ENCODE data around the gene SLC35C1.

SLC35C1 gene

GRCh38 chr11:45857961-45858474 lies 53.1 kb downstream of the SLC35C1 start:
- H3K4me1 ChIP-seq (ENCODE audit: control insufficient read depth, low read length): peaks cover 6% of the 10 kb centered on the region
- no peaks in the 10 kb centered on the region for H3F3A ChIP-seq (ENCODE audit: control insufficient read depth, insufficient read depth)
- no peak overlapping the region for H3K4me2 ChIP-seq (ENCODE audit: low read length)
- no peaks in the 10 kb centered on the region for H3K9me2 ChIP-seq (replicated peaks; ENCODE audit: control insufficient read depth, low read length)
- peaks cover 54% of the 10 kb centered on the region for H3K36me3 ChIP-seq (ENCODE audit: control insufficient read depth, low read length)
- H3K27ac ChIP-seq (ENCODE audit: low read depth, low read length): no peak overlapping the region
- H3K4me3 ChIP-seq (ENCODE audit: low read length): no peak overlapping the region
- H4K20me1 ChIP-seq (ENCODE audit: control insufficient read depth, insufficient read depth, low read depth, low read length): peaks cover 5% of the 10 kb centered on the region; the same call in 1 of the 2 replicates
- TF ChIP-seq EZH2phosphoT487 (IDR thresholded peaks at IDR 0.05; ENCODE audit: borderline replicate concordance, low read length): no peak
- TF ChIP-seq CTCF (IDR thresholded peaks at IDR 0.05; ENCODE audit: low read depth, low read length, poor library complexity, severe bottlenecking): no peak
- no peaks in the 10 kb centered on the region for H3K27me3 ChIP-seq (ENCODE audit: control insufficient read depth, low read length)
- no peaks in the 10 kb centered on the region for H3K9me3 ChIP-seq (ENCODE audit: control insufficient read depth, insufficient read depth, low read length)
- H3K79me2 ChIP-seq (ENCODE audit: control insufficient read depth, low read length): peaks cover 13% of the 10 kb centered on the region

DNA sequence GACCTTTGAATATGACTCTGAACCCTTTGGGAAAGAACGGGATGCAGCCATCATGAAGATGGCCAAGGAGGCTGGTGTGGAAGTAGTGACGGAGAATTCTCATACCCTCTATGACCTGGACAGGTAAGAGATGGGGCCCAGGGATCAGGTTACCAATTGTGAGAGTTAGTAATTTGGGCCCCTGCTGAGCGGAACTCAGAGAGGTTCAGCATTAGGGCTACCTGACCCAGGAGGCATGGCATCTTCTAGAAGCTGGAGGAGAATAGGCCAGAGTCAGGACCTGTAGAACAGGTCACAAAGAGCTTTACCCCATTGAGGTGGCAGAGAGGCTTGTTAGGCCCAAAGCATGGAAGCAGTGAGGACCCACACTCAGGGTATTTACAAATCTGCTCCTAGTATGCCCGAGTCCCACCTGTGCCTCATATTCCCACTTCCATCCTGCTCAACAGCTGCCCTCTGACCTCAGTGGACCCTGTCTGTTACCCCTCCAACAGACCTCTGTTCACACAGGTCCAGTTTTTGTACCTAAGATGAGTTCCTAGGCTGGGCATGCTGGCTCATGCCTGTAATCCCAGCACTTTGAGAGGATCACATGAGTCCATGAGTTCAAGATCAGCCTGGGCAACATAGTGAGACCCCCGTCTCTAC lies 53.9 kb downstream of the SLC35C1 start:
- TF ChIP-seq EZH2phosphoT487 (IDR thresholded peaks at IDR 0.05; ENCODE audit: borderline replicate concordance, low read length) (no peak), CTCF (IDR thresholded peaks at IDR 0.05; ENCODE audit: low read depth, low read length, poor library complexity, severe bottlenecking) (no peak)
- Histone ChIP-seq H3K9me2 (replicated peaks; ENCODE audit: control insufficient read depth, low read length) (no peaks in the 10 kb centered on the region), H3K27ac (ENCODE audit: low read depth, low read length) (no peak overlapping the region), H3K4me2 (ENCODE audit: low read length) (no peak overlapping the region), H3K4me1 (ENCODE audit: control insufficient read depth, low read length) (no peaks in the 10 kb centered on the region), H3K9me3 (ENCODE audit: control insufficient read depth, insufficient read depth, low read length) (no peaks in the 10 kb centered on the region), H4K20me1 (ENCODE audit: control insufficient read depth, insufficient read depth, low read depth, low read length) (no peaks in the 10 kb centered on the region), H3F3A (ENCODE audit: control insufficient read depth, insufficient read depth) (no peaks in the 10 kb centered on the region), H3K36me3 (ENCODE audit: control insufficient read depth, low read length) (peaks cover 62% of the 10 kb centered on the region), H3K79me2 (ENCODE audit: control insufficient read depth, low read length) (peaks cover 4% of the 10 kb centered on the region), H3K4me3 (ENCODE audit: low read length) (no peak overlapping the region), H3K27me3 (ENCODE audit: control insufficient read depth, low read length) (no peaks in the 10 kb centered on the region)

- H3K4me3 ChIP-seq (ENCODE audit: low read length): no peak overlapping the region
- H3K9me3 ChIP-seq (ENCODE audit: control insufficient read depth, insufficient read depth, low read length): no peaks in the 10 kb centered on the region
- H3F3A ChIP-seq (ENCODE audit: control insufficient read depth, insufficient read depth): no peaks in the 10 kb centered on the region
- no peak overlapping the region for H3K27ac ChIP-seq (ENCODE audit: low read depth, low read length)
- TF ChIP-seq CTCF (IDR thresholded peaks at IDR 0.05; ENCODE audit: low read depth, low read length, poor library complexity, severe bottlenecking) (no peak), EZH2phosphoT487 (IDR thresholded peaks at IDR 0.05; ENCODE audit: borderline replicate concordance, low read length) (no peak)
- no peaks in the 10 kb centered on the region for H3K4me1 ChIP-seq (ENCODE audit: control insufficient read depth, low read length)
- no peaks in the 10 kb centered on the region for H3K79me2 ChIP-seq (ENCODE audit: control insufficient read depth, low read length)
- no peak overlapping the region for H3K4me2 ChIP-seq (ENCODE audit: low read length)
- H3K36me3 ChIP-seq (ENCODE audit: control insufficient read depth, low read length): peaks cover 64% of the 10 kb centered on the region
- no peaks in the 10 kb centered on the region for H4K20me1 ChIP-seq (ENCODE audit: control insufficient read depth, insufficient read depth, low read depth, low read length)
- no peaks in the 10 kb centered on the region for H3K27me3 ChIP-seq (ENCODE audit: control insufficient read depth, low read length)
- no peaks in the 10 kb centered on the region for H3K9me2 ChIP-seq (replicated peaks; ENCODE audit: control insufficient read depth, low read length)
Measured at GRCh38 chr11:45859661-45860140, 54.8 kb downstream of the SLC35C1 start.

All from DOHH2 (cell line).